GM12878 (cell line): ENCODE data around the gene ZDHHC14.

ENCODE experiments used
- CTCF ChIP-seq, 3 experiments: IDR thresholded peaks in 2 of 3; conservative IDR thresholded peaks in 1 of 3; 2 replicates each; pipeline ENCODE4 v1.5.1; 2011; ENCODE audit warnings: low read depth in 3 of 3, low read length in 3 of 3, mild to moderate bottlenecking in 3 of 3, control low read depth in 2 of 3, moderate library complexity in 2 of 3, inconsistent platforms in 1 of 3, mixed read lengths in 1 of 3; ENCODE audit not compliant: control insufficient read depth in 2 of 3, insufficient read depth in 1 of 3; ENCODE audit errors: extremely low read depth in 1 of 3
- GABPA ChIP-seq: IDR thresholded peaks from 2 replicates; pipeline ENCODE4 v1.6.1; 2014; ENCODE audit warnings: antibody characterized with exemption, low read depth, mild to moderate bottlenecking, inconsistent platforms
- MLLT1 ChIP-seq: fragments of 450-650 bp; IDR thresholded peaks from 2 replicates; pipeline ENCODE4 v1.6.1; 2016; ENCODE audit warnings: mild to moderate bottlenecking
- NR2C2 ChIP-seq: IDR thresholded peaks from 2 replicates; pipeline ENCODE4 v1.6.1; 2011; ENCODE audit warnings: borderline replicate concordance, low read depth; ENCODE audit not compliant: control insufficient read depth, insufficient read length
- POLR2A ChIP-seq: IDR thresholded peaks from 2 replicates; pipeline ENCODE4 v1.6.1; 2011; ENCODE audit warnings: low read depth, mild to moderate bottlenecking, low read length
- SUPT20H ChIP-seq: IDR thresholded peaks from 2 replicates; pipeline ENCODE4 v1.6.1; 2011; ENCODE audit warnings: low read depth, mild to moderate bottlenecking, low read length, moderate library complexity, borderline replicate concordance; ENCODE audit not compliant: control insufficient read depth
- TARDBP ChIP-seq: IDR thresholded peaks from 2 replicates; pipeline ENCODE4 v1.6.1; 2016; ENCODE audit warnings: borderline replicate concordance
- TF ChIP-seq, protein P1 (sequence below): fragments of 450-650 bp; formaldehyde crosslinking; IDR thresholded peaks from 2 replicates; pipeline ENCODE4 v1.4.0; 2020; ENCODE audit warnings: mild to moderate bottlenecking, moderate library complexity

DNA sequence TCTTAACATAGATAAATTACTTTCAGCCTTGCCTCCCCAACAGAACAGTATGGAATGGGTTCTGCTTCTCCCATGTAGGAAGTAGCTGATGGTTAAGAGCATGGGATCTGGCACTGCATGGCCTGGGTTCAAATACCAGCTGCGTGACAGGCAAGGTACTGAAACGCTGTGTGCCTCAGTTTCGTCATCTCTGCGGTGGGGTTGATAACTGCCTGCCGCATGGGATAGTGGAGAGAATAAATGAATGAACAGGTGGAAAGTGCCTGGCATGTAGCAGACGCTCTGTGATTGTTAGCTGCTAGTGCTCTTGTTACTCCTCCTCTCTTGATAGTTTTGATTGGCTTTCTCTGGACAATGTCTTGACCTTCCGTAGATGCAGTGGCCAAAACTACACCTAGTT lies 213.3 kb downstream of the ZDHHC14 start:
- TF ChIP-seq NR2C2 (no peak), POLR2A (no peak), MLLT1 (no peak), SUPT20H (no peak), CTCF (IDR thresholded peaks at IDR 0.05 in 2 of 3, conservative IDR thresholded peaks at IDR 0.05 in 1 of 3; ENCODE audit: control insufficient read depth in 2 of 3, extremely low read depth in 1 of 3, insufficient read depth in 1 of 3, low read depth in 3 of 3, low read length in 3 of 3) (no peak), TARDBP (no peak), GABPA (no peak)
- TF ChIP-seq, protein P1, sequence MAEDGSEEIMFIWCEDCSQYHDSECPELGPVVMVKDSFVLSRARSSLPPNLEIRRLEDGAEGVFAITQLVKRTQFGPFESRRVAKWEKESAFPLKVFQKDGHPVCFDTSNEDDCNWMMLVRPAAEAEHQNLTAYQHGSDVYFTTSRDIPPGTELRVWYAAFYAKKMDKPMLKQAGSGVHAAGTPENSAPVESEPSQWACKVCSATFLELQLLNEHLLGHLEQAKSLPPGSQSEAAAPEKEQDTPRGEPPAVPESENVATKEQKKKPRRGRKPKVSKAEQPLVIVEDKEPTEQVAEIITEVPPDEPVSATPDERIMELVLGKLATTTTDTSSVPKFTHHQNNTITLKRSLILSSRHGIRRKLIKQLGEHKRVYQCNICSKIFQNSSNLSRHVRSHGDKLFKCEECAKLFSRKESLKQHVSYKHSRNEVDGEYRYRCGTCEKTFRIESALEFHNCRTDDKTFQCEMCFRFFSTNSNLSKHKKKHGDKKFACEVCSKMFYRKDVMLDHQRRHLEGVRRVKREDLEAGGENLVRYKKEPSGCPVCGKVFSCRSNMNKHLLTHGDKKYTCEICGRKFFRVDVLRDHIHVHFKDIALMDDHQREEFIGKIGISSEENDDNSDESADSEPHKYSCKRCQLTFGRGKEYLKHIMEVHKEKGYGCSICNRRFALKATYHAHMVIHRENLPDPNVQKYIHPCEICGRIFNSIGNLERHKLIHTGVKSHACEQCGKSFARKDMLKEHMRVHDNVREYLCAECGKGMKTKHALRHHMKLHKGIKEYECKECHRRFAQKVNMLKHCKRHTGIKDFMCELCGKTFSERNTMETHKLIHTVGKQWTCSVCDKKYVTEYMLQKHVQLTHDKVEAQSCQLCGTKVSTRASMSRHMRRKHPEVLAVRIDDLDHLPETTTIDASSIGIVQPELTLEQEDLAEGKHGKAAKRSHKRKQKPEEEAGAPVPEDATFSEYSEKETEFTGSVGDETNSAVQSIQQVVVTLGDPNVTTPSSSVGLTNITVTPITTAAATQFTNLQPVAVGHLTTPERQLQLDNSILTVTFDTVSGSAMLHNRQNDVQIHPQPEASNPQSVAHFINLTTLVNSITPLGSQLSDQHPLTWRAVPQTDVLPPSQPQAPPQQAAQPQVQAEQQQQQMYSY (CRISPR knock-in tag), result no peak
